WTC11 (cell line): ENCODE results near the gene UTP4. TPM values are rescaled to one million over a fixed set of nuclear protein-coding genes. Genes with fewer than 3 reads are reported as not detected.

Source experiments
- ATAC-seq: fragments of 200-7000 bp; cut with Tn5 transposase; 2 replicates; pipeline ENCODE4 v1.10.0; 2021; ENCODE audit warnings: mild to moderate bottlenecking, moderate library complexity
- CTCF ChIA-PET: fragments of 300-600 bp; sonication (Branson Sonifier 250); formaldehyde crosslinking; loops from one replicate; lab custom pipeline; 2021; ENCODE audit warnings: antibody characterized with exemption; lab: Charles Lee
- POLR2A ChIA-PET: fragments of 350-600 bp; sonication (Branson Sonifier 250); formaldehyde crosslinking; loops from one replicate; lab custom pipeline; 2021; ENCODE audit warnings: antibody characterized with exemption; lab: Charles Lee
- DNase-seq: peaks from one replicate; pipeline ENCODE4 v3.0.0; 2021; ENCODE audit warnings: low spot score
- H3K27ac Mint-ChIP-seq: 2 replicates; pipeline ENCODE4 v1.8.0; 2021; ENCODE audit warnings: mixed read lengths
- H3K27me3 Mint-ChIP-seq: 2 replicates; pipeline ENCODE4 v1.8.0; 2021; ENCODE audit warnings: low read depth, mild to moderate bottlenecking, moderate library complexity, mixed read lengths
- H3K36me3 Mint-ChIP-seq: 2 replicates; pipeline ENCODE4 v1.8.0; 2021; ENCODE audit warnings: mixed read lengths
- H3K4me1 Mint-ChIP-seq: 2 replicates; pipeline ENCODE4 v1.8.0; 2022; ENCODE audit warnings: mixed read lengths
- H3K4me3 Mint-ChIP-seq: 2 replicates; pipeline ENCODE4 v1.8.0; 2021; ENCODE audit warnings: mild to moderate bottlenecking, moderate library complexity, mixed read lengths
- H3K9me3 Mint-ChIP-seq: 2 replicates; pipeline ENCODE4 v1.8.0; 2021; ENCODE audit warnings: mixed read lengths
- AFF4 ChIP-seq: sonication (generic); formaldehyde crosslinking; IDR thresholded peaks from 2 replicates; pipeline ENCODE4 v1.8.1; 2023; ENCODE audit warnings: mild to moderate bottlenecking, missing genetic modification reagents, borderline replicate concordance
- ATF2 ChIP-seq: sonication (generic); formaldehyde crosslinking; IDR thresholded peaks from 2 replicates; pipeline ENCODE4 v1.8.1; 2022; ENCODE audit warnings: low read depth, missing genetic modification reagents, borderline replicate concordance
- ATF6 ChIP-seq: sonication (generic); formaldehyde crosslinking; IDR thresholded peaks from 2 replicates; pipeline ENCODE4 v1.8.1; 2023; ENCODE audit warnings: mild to moderate bottlenecking, missing genetic modification reagents
- CREM ChIP-seq: sonication (generic); formaldehyde crosslinking; IDR thresholded peaks from 2 replicates; pipeline ENCODE4 v1.8.1; 2022; ENCODE audit warnings: mild to moderate bottlenecking, missing genetic modification reagents, moderate library complexity
- ELF4 ChIP-seq: sonication (generic); formaldehyde crosslinking; IDR thresholded peaks from 2 replicates; pipeline ENCODE4 v1.8.1; 2022; ENCODE audit warnings: low read depth, mild to moderate bottlenecking, moderate library complexity, missing genetic modification reagents
- ERG ChIP-seq: fragments of 250-450 bp; sonication (Bioruptor Pico); IDR thresholded peaks from 2 replicates; pipeline ENCODE4 v1.8.0; 2021; ENCODE audit warnings: mild to moderate bottlenecking
- GABPB1 ChIP-seq: sonication (generic); formaldehyde crosslinking; IDR thresholded peaks from 2 replicates; pipeline ENCODE4 v1.8.1; 2023; ENCODE audit warnings: mild to moderate bottlenecking, missing genetic modification reagents
- HMGA2 ChIP-seq: fragments of 250-450 bp; sonication (Bioruptor Pico); IDR thresholded peaks from 2 replicates; pipeline ENCODE4 v1.4.0; 2021; ENCODE audit warnings: mild to moderate bottlenecking, moderate library complexity
- IRF2 ChIP-seq: sonication (generic); formaldehyde crosslinking; IDR thresholded peaks from 2 replicates; pipeline ENCODE4 v1.8.0; 2022; ENCODE audit warnings: low read depth, missing genetic modification reagents, borderline replicate concordance
- MYBL2 ChIP-seq: sonication (generic); formaldehyde crosslinking; IDR thresholded peaks from 2 replicates; pipeline ENCODE4 v1.8.1; 2023; ENCODE audit warnings: mild to moderate bottlenecking, moderate library complexity, missing genetic modification reagents
- NFE2L1 ChIP-seq: sonication (generic); formaldehyde crosslinking; IDR thresholded peaks from 2 replicates; pipeline ENCODE4 v1.8.1; 2023; ENCODE audit warnings: missing genetic modification reagents
- NR2C2 ChIP-seq: sonication (generic); formaldehyde crosslinking; IDR thresholded peaks from 2 replicates; pipeline ENCODE4 v1.8.0; 2022; ENCODE audit warnings: mild to moderate bottlenecking, missing genetic modification reagents
- SMAD3 ChIP-seq: sonication (generic); formaldehyde crosslinking; IDR thresholded peaks from 2 replicates; pipeline ENCODE4 v1.8.0; 2022; ENCODE audit warnings: missing genetic modification reagents, mild to moderate bottlenecking, borderline replicate concordance
- SMAD4 ChIP-seq: sonication (generic); formaldehyde crosslinking; IDR thresholded peaks from 2 replicates; pipeline ENCODE4 v1.8.0; 2022; ENCODE audit warnings: mild to moderate bottlenecking, missing genetic modification reagents
- STAT6 ChIP-seq: sonication (generic); formaldehyde crosslinking; conservative IDR thresholded peaks from 2 replicates; pipeline ENCODE4 v1.8.1; 2023; ENCODE audit warnings: mild to moderate bottlenecking, low read depth, missing genetic modification reagents, moderate library complexity
- USF1 ChIP-seq: sonication (generic); formaldehyde crosslinking; IDR thresholded peaks from 2 replicates; pipeline ENCODE4 v1.8.0; 2022; ENCODE audit warnings: mild to moderate bottlenecking, missing genetic modification reagents
- ZNF232 ChIP-seq: sonication (generic); formaldehyde crosslinking; IDR thresholded peaks from 2 replicates; pipeline ENCODE4 v1.8.0; 2022; ENCODE audit warnings: mild to moderate bottlenecking, missing genetic modification reagents
- ZNF416 ChIP-seq: fragments of 250-450 bp; sonication (Bioruptor Pico); IDR thresholded peaks from 2 replicates; pipeline ENCODE4 v1.9.0; 2021; ENCODE audit warnings: mild to moderate bottlenecking, inconsistent platforms
- ZNF671 ChIP-seq: fragments of 250-450 bp; sonication (Bioruptor Pico); IDR thresholded peaks from 2 replicates; pipeline ENCODE4 v1.8.0; 2021; ENCODE audit warnings: mild to moderate bottlenecking
- total RNA-seq: library from RNA; stranded (reverse); gene quantifications from 3 replicates; pipeline ENCODE4 v1.2.3, GENCODE V29; 2021

Gene UTP4
- total RNA-seq, 1 experiment from 2014 or later = 85.7 TPM

- ChIA-PET POLR2A (no interaction called here), CTCF (no interaction called here)
These were observed 9.5 kb downstream of the UTP4 start for GRCh38 chr16:69141936-69142335.

More at GRCh38 chr16:69141936-69142335, 9.5 kb downstream of the UTP4 start:
- no peaks in the 10 kb centered on the region for H3K27me3 Mint-ChIP-seq
- no peak overlapping the region for H3K4me3 Mint-ChIP-seq
- H3K4me1 Mint-ChIP-seq = no peaks in the 10 kb centered on the region
- peaks cover 78% of the 10 kb centered on the region for H3K36me3 Mint-ChIP-seq
- DNase-seq (no peak), ATAC-seq (no peak)
- H3K27ac Mint-ChIP-seq = no peak overlapping the region
- H3K9me3 Mint-ChIP-seq = no peaks in the 10 kb centered on the region
- TF ChIP-seq ELF4 (CRISPR knock-in tag) = no peak
- TF ChIP-seq ATF6 (CRISPR knock-in tag) = no peak
- no peak for TF ChIP-seq AFF4 (CRISPR knock-in tag)
- TF ChIP-seq HMGA2 (CRISPR knock-in tag) = no peak
- TF ChIP-seq ERG (CRISPR knock-in tag) = no peak
- TF ChIP-seq CREM (CRISPR knock-in tag) = no peak
- no peak for TF ChIP-seq ATF2 (CRISPR knock-in tag)
- no peak for TF ChIP-seq IRF2
- TF ChIP-seq ZNF671 (CRISPR knock-in tag) = no peak
- no peak for TF ChIP-seq USF1
- TF ChIP-seq MYBL2 (CRISPR knock-in tag) = no peak
- no peak for TF ChIP-seq ZNF416 (CRISPR knock-in tag)
- TF ChIP-seq SMAD4 (CRISPR knock-in tag) = no peak
- TF ChIP-seq GABPB1 = no peak
- TF ChIP-seq SMAD3 (CRISPR knock-in tag) = no peak
- TF ChIP-seq NR2C2 (CRISPR knock-in tag) = no peak
- TF ChIP-seq ZNF232 (CRISPR knock-in tag) = no peak
- TF ChIP-seq STAT6 (CRISPR knock-in tag) = no peak
- no peak for TF ChIP-seq NFE2L1
